Measurements from ENCODE around the gene INS.

DNA sequence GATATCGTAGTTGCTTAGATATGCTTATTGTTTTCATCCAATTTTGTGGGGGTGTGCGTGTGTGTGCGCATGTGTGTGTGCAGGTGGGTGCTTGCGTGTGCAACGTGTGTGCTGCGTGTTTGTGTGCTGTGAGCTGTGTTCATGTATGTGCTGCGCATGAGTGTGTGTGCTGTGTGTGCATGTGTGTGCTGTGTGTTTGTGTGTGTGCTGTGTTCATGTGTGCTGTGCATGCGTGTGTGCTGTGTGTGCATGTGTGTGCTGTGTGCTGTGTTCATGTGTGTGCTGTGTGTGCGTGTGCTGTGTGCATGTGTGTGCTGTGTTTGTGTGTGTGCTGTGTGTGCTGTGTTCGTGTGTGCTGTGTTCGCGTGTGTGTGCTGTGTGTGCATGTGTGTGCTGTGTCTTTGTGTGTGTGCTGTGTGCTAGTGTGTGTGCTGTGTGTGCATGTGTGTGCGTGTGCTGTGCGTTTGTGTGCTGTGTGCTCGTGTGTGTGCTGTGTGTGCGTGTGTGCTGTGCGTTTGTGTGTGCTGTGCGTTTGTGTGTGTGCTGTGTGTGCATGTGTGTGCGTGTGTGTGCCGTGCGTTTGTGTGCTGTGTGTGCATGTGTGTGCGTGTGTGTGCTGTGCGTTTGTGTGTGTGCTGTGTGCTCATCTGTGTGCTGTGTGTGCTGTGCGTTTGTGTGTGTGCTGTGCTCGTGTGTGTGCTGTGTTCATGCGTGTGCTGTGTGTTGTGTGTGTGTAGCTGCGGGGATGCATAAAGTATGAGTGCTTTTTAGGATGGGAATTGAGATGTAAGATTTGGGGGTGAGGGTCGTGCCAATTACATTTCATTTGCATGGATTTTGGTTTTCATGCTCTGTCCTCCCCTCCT lies 29.4 kb downstream of the INS start:
- TF ChIP-seq, protein P1, sequence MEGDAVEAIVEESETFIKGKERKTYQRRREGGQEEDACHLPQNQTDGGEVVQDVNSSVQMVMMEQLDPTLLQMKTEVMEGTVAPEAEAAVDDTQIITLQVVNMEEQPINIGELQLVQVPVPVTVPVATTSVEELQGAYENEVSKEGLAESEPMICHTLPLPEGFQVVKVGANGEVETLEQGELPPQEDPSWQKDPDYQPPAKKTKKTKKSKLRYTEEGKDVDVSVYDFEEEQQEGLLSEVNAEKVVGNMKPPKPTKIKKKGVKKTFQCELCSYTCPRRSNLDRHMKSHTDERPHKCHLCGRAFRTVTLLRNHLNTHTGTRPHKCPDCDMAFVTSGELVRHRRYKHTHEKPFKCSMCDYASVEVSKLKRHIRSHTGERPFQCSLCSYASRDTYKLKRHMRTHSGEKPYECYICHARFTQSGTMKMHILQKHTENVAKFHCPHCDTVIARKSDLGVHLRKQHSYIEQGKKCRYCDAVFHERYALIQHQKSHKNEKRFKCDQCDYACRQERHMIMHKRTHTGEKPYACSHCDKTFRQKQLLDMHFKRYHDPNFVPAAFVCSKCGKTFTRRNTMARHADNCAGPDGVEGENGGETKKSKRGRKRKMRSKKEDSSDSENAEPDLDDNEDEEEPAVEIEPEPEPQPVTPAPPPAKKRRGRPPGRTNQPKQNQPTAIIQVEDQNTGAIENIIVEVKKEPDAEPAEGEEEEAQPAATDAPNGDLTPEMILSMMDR (IDR thresholded peaks at IDR 0.05; ENCODE audit: insufficient read depth, low read length, poor library complexity, severe bottlenecking), result no peak
- no peak for TF ChIP-seq EZH2phosphoT487 (conservative IDR thresholded peaks at IDR 0.05; ENCODE audit: low read length)

Measured in SU-DHL-6 (cell line).